GM19193 (cell line): Measurements from ENCODE around the gene PLA2G1B.

ENCODE experiments used
- POLR2A ChIP-seq: IDR thresholded peaks from 4 replicates; pipeline ENCODE4 v1.6.1; 2011; ENCODE audit not compliant: insufficient read depth, insufficient read length; ENCODE audit errors: extremely low read depth

PLA2G1B gene

GRCh38 chr12:120276734-120277133 is 50.8 kb downstream of the PLA2G1B start:
- TF ChIP-seq POLR2A = no peak
